ENCODE results near the gene PAMR1. TPM values are rescaled to one million over a fixed set of nuclear protein-coding genes. Genes with fewer than 3 reads are reported as not detected.

Gene PAMR1
- total RNA-seq, 2 donors from 2014 or later: 0.99 to 3.6 TPM

- 60 to 63% methylated on average over 4 of the region's 4 CpGs for WGBS, 2 donors
- ATAC-seq: no peak
- Histone ChIP-seq H3K4me1 (no peaks in the 10 kb centered on the region), H3K36me3 (replicated peaks in 1 of 2; ENCODE audit: insufficient read depth in 1 of 2, low read depth in 2 of 2) (no peaks in the 10 kb centered on the region), H3K27me3 (no peaks in the 10 kb centered on the region), H3K4me3 (no peak overlapping the region), H3K9me3 (peaks cover 0 to 6% (median 0%) of the 10 kb centered on the region in 3 donors), H3K27ac (no peak overlapping the region)
- intact Hi-C loops (cut with DNase I): no loop called here
- TF ChIP-seq POLR2A (IDR thresholded peaks at IDR 0.05) (no peak), CTCF (IDR thresholded peaks at IDR 0.05) (no peak)
- no peak for DNase-seq
Observed at GRCh38 chr11:35566181-35566580, 40.8 kb upstream of the PAMR1 start.

- 60 to 75% methylated on average over 4 of the region's 4 CpGs for WGBS, 2 donors
- H3K27me3 ChIP-seq: no peaks in the 10 kb centered on the region
- H3K9me3 ChIP-seq: peaks cover 0 to 1% (median 0%) of the 10 kb centered on the region in 3 donors
- DNase-seq (no peak), ATAC-seq (no peak)
- H3K4me3 ChIP-seq: no peak overlapping the region
- H3K27ac ChIP-seq: no peak overlapping the region
- H3K4me1 ChIP-seq: no peaks in the 10 kb centered on the region
- TF ChIP-seq POLR2A (IDR thresholded peaks at IDR 0.05) (no peak), CTCF (IDR thresholded peaks at IDR 0.05) (no peak)
- H3K36me3 ChIP-seq (replicated peaks in 1 of 2; ENCODE audit: insufficient read depth in 1 of 2, low read depth in 2 of 2): no peaks in the 10 kb centered on the region
- intact Hi-C loops (cut with DNase I): no loop called here
Observed at GRCh38 chr11:35564245-35564595, 38.8 kb upstream of the PAMR1 start.

- Histone ChIP-seq H3K9me3 (no peaks in the 10 kb centered on the region), H3K36me3 (replicated peaks in 1 of 2; ENCODE audit: insufficient read depth in 1 of 2, low read depth in 2 of 2) (no peaks in the 10 kb centered on the region), H3K27ac (no peak overlapping the region), H3K27me3 (no peaks in the 10 kb centered on the region), H3K4me1 (no peaks in the 10 kb centered on the region), H3K4me3 (no peak overlapping the region)
- TF ChIP-seq POLR2A (IDR thresholded peaks at IDR 0.05) (no peak), CTCF (IDR thresholded peaks at IDR 0.05) (no peak)
- WGBS, 2 donors: 69 to 79% methylated on average over 6 of the region's 6 CpGs
- intact Hi-C loops (cut with DNase I): no loop called here
- ATAC-seq: no peak
- no peak for DNase-seq
Observed at GRCh38 chr11:35563484-35564244, 38.2 kb upstream of the PAMR1 start.

- DNase-seq (no peak), ATAC-seq (no peak)
- TF ChIP-seq CTCF (IDR thresholded peaks at IDR 0.05) (no peak), POLR2A (IDR thresholded peaks at IDR 0.05) (no peak)
- Histone ChIP-seq H3K4me3 (no peak overlapping the region), H3K27me3 (no peaks in the 10 kb centered on the region), H3K27ac (no peak overlapping the region), H3K9me3 (no peaks in the 10 kb centered on the region), H3K36me3 (replicated peaks in 1 of 2; ENCODE audit: insufficient read depth in 1 of 2, low read depth in 2 of 2) (no peaks in the 10 kb centered on the region), H3K4me1 (no peaks in the 10 kb centered on the region)
- intact Hi-C loops (cut with DNase I): no loop called here
- WGBS, 2 donors: 76 to 85% methylated on average over 5 of the region's 5 CpGs
Observed at GRCh38 chr11:35559949-35560348, 34.5 kb upstream of the PAMR1 start.

- Histone ChIP-seq H3K4me3 (no peak overlapping the region), H3K9me3 (no peaks in the 10 kb centered on the region), H3K27me3 (no peaks in the 10 kb centered on the region), H3K4me1 (no peaks in the 10 kb centered on the region), H3K27ac (no peak overlapping the region), H3K36me3 (replicated peaks in 1 of 2; ENCODE audit: insufficient read depth in 1 of 2, low read depth in 2 of 2) (no peaks in the 10 kb centered on the region)
- intact Hi-C loops (cut with DNase I): no loop called here
- ATAC-seq (no peak), DNase-seq (no peak)
- TF ChIP-seq CTCF (IDR thresholded peaks at IDR 0.05) (no peak), POLR2A (IDR thresholded peaks at IDR 0.05) (no peak)
- WGBS, 2 donors: 51 to 65% methylated on average over 3 of the region's 3 CpGs
Observed at GRCh38 chr11:35558513-35558912, 33.1 kb upstream of the PAMR1 start.
